SK-N-SH (cell line): Measurements from ENCODE around the gene FRMPD1.

ENCODE experiments used
- EP300 ChIP-seq, 2 experiments: IDR thresholded peaks; 2 replicates each; pipeline versions ENCODE4 v1.4.0 to v1.6.1; 2012; ENCODE audit warnings: borderline replicate concordance in 1 of 2, low read depth in 1 of 2, low read length in 1 of 2
- NFIC ChIP-seq: IDR thresholded peaks from 2 replicates; pipeline ENCODE4 v1.4.0; 2012; ENCODE audit warnings: borderline replicate concordance
- POLR2AphosphoS5 ChIP-seq: IDR thresholded peaks from 2 replicates; pipeline ENCODE4 v1.6.1; 2012; ENCODE audit warnings: low read depth, low read length
- SMC3 ChIP-seq: IDR thresholded peaks from 2 replicates; pipeline ENCODE4 v1.6.1; 2012; ENCODE audit warnings: low read depth, low read length, improper control_type of control experiment
- ZBTB33 ChIP-seq: IDR thresholded peaks from 2 replicates; pipeline ENCODE4 v1.4.0; 2012; ENCODE audit warnings: low read depth, borderline replicate concordance
- TF ChIP-seq, protein P1 (sequence below): IDR thresholded peaks from 2 replicates; pipeline ENCODE4 v1.6.1; 2012; ENCODE audit warnings: mild to moderate bottlenecking, low read depth, low read length, moderate library complexity
- TF ChIP-seq, protein P2 (sequence below): fragments of 200-600 bp; sonication (generic); IDR thresholded peaks from 2 replicates; pipeline ENCODE4 v1.6.1; 2017; ENCODE audit warnings: antibody characterized with exemption, mild to moderate bottlenecking, moderate library complexity

GRCh38 chr9:37602817-37603216 is 47.9 kb upstream of the FRMPD1 start:
- TF ChIP-seq, protein P1, sequence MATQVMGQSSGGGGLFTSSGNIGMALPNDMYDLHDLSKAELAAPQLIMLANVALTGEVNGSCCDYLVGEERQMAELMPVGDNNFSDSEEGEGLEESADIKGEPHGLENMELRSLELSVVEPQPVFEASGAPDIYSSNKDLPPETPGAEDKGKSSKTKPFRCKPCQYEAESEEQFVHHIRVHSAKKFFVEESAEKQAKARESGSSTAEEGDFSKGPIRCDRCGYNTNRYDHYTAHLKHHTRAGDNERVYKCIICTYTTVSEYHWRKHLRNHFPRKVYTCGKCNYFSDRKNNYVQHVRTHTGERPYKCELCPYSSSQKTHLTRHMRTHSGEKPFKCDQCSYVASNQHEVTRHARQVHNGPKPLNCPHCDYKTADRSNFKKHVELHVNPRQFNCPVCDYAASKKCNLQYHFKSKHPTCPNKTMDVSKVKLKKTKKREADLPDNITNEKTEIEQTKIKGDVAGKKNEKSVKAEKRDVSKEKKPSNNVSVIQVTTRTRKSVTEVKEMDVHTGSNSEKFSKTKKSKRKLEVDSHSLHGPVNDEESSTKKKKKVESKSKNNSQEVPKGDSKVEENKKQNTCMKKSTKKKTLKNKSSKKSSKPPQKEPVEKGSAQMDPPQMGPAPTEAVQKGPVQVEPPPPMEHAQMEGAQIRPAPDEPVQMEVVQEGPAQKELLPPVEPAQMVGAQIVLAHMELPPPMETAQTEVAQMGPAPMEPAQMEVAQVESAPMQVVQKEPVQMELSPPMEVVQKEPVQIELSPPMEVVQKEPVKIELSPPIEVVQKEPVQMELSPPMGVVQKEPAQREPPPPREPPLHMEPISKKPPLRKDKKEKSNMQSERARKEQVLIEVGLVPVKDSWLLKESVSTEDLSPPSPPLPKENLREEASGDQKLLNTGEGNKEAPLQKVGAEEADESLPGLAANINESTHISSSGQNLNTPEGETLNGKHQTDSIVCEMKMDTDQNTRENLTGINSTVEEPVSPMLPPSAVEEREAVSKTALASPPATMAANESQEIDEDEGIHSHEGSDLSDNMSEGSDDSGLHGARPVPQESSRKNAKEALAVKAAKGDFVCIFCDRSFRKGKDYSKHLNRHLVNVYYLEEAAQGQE = no peak
- TF ChIP-seq, protein P2, sequence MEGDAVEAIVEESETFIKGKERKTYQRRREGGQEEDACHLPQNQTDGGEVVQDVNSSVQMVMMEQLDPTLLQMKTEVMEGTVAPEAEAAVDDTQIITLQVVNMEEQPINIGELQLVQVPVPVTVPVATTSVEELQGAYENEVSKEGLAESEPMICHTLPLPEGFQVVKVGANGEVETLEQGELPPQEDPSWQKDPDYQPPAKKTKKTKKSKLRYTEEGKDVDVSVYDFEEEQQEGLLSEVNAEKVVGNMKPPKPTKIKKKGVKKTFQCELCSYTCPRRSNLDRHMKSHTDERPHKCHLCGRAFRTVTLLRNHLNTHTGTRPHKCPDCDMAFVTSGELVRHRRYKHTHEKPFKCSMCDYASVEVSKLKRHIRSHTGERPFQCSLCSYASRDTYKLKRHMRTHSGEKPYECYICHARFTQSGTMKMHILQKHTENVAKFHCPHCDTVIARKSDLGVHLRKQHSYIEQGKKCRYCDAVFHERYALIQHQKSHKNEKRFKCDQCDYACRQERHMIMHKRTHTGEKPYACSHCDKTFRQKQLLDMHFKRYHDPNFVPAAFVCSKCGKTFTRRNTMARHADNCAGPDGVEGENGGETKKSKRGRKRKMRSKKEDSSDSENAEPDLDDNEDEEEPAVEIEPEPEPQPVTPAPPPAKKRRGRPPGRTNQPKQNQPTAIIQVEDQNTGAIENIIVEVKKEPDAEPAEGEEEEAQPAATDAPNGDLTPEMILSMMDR = no peak
- TF ChIP-seq SMC3 = no peak
- TF ChIP-seq EP300 (IDR thresholded peaks at IDR 0.05; ENCODE audit: borderline replicate concordance in 1 of 2, low read depth in 1 of 2, low read length in 1 of 2) = no peak
- TF ChIP-seq POLR2AphosphoS5 = no peak
- no peak for TF ChIP-seq ZBTB33
- no peak for TF ChIP-seq NFIC
